Neural cell (in vitro differentiated cells): ENCODE measurements around the gene DCAF15.

Experiments
- CTCF ChIP-seq: fragments of 450-650 bp; IDR thresholded peaks from 2 replicates; pipeline ENCODE4 v1.5.1; 2014; ENCODE audit warnings: antibody characterized with exemption, mild to moderate bottlenecking, moderate library complexity; ENCODE audit not compliant: poor library complexity, severe bottlenecking
- EP300 ChIP-seq: fragments of 450-650 bp; conservative IDR thresholded peaks from 2 replicates; pipeline ENCODE4 v1.6.1; 2014; ENCODE audit warnings: antibody characterized with exemption, mild to moderate bottlenecking, moderate library complexity; ENCODE audit not compliant: poor library complexity, severe bottlenecking
- EZH2 ChIP-seq: fragments of 200-600, 300-800 bp; shearing (Covaris generic), sonication (generic); IDR thresholded peaks from 2 replicates; pipeline ENCODE4 v1.6.1; 2014; ENCODE audit warnings: antibody characterized with exemption, low read length, borderline replicate concordance, mild to moderate bottlenecking; ENCODE audit not compliant: insufficient read depth, poor library complexity, severe bottlenecking
- MXI1 ChIP-seq: fragments of 450-650 bp; conservative IDR thresholded peaks from 2 replicates; pipeline ENCODE4 v1.6.1; 2014; ENCODE audit warnings: antibody characterized with exemption, mild to moderate bottlenecking; ENCODE audit not compliant: poor library complexity, severe bottlenecking
- POLR2AphosphoS5 ChIP-seq: IDR thresholded peaks from 2 replicates; pipeline ENCODE4 v1.6.1; 2012
- RAD21 ChIP-seq: fragments of 450-650 bp; conservative IDR thresholded peaks from 2 replicates; pipeline ENCODE4 v1.6.1; 2014; ENCODE audit warnings: antibody characterized with exemption, mild to moderate bottlenecking, moderate library complexity
- REST ChIP-seq: IDR thresholded peaks from 2 replicates; pipeline ENCODE4 v1.6.1; 2012; ENCODE audit warnings: borderline replicate concordance
- TAF1 ChIP-seq: IDR thresholded peaks from 2 replicates; pipeline ENCODE4 v1.6.1; 2012; ENCODE audit warnings: low read depth

GRCh38 chr19:13957051-13957450 is 4.7 kb downstream of the DCAF15 start:
- TF ChIP-seq CTCF (no peak), EP300 (no peak), EZH2 (no peak), REST (no peak), POLR2AphosphoS5 (no peak), RAD21 (no peak), MXI1 (no peak), TAF1 (no peak)
